ENCODE data around the gene LRPAP1.

Gene LRPAP1

DNA sequence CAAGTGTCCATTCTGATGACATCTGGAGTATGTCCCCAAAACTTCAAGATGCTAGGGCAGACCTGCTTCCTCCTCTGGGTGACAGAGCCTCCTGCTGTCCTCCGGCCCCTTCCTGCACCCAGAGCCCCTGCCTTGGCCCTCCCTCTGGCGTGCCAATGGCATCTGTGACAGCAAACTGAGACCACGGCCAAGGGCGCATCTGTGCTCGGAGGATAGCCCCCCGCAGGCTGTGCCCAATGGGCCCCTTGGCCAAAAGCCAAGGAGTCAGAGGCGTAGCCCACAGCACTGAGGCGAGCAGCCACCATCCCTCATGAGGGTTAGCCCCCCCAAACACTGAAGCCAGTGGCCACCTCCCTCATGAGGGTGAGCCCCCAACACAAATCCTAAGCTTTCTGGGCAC, 7.9 kb downstream of the LRPAP1 start:
- no peak for DNase-seq (ENCODE audit: low read depth, low spot score)
- TF ChIP-seq, protein P1, sequence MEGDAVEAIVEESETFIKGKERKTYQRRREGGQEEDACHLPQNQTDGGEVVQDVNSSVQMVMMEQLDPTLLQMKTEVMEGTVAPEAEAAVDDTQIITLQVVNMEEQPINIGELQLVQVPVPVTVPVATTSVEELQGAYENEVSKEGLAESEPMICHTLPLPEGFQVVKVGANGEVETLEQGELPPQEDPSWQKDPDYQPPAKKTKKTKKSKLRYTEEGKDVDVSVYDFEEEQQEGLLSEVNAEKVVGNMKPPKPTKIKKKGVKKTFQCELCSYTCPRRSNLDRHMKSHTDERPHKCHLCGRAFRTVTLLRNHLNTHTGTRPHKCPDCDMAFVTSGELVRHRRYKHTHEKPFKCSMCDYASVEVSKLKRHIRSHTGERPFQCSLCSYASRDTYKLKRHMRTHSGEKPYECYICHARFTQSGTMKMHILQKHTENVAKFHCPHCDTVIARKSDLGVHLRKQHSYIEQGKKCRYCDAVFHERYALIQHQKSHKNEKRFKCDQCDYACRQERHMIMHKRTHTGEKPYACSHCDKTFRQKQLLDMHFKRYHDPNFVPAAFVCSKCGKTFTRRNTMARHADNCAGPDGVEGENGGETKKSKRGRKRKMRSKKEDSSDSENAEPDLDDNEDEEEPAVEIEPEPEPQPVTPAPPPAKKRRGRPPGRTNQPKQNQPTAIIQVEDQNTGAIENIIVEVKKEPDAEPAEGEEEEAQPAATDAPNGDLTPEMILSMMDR (IDR thresholded peaks at IDR 0.05; ENCODE audit: insufficient read depth, low read length, missing control alignments), result no peak
- ChIA-PET POLR2A (no interaction called here), CTCF (no interaction called here)
- no peak overlapping the region for H3K4me3 ChIP-seq (ENCODE audit: low read depth, low read length)

DNA sequence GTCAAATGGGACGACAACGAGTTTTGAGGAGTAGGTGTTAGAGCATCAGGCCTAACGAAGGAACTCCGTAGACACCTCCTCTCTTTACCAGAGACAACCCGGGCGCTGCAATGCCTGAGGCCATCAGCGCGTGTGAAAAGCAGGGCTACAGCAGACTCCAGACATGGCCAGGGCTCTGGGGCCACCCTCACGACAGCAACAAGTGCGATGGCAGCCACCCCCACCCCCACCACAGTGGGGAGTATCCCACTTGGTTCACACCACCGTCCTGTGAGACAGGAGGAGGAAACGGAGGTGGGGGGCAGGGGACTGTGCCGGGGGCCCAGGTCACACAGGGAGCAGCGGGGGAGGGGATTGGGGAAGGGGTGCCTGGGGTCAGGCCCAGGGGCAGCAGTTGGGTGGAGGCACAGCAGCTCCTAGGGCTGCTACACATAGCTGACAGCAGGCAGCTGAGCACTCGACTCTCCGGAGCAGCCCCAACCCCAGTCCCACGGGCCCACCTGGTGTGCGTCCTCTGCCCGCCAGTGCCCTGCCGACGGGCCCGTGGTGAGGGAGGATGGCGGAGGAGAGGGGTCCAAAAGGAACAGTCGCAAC, 8.5 kb downstream of the LRPAP1 start:
- no peak for DNase-seq (ENCODE audit: low read depth, low spot score)
- H3K4me3 ChIP-seq (ENCODE audit: low read depth, low read length), result no peak overlapping the region
- ChIA-PET CTCF (no interaction called here), POLR2A (no interaction called here)
- TF ChIP-seq, protein P1 (IDR thresholded peaks at IDR 0.05; ENCODE audit: insufficient read depth, low read length, missing control alignments), result no peak

DNA sequence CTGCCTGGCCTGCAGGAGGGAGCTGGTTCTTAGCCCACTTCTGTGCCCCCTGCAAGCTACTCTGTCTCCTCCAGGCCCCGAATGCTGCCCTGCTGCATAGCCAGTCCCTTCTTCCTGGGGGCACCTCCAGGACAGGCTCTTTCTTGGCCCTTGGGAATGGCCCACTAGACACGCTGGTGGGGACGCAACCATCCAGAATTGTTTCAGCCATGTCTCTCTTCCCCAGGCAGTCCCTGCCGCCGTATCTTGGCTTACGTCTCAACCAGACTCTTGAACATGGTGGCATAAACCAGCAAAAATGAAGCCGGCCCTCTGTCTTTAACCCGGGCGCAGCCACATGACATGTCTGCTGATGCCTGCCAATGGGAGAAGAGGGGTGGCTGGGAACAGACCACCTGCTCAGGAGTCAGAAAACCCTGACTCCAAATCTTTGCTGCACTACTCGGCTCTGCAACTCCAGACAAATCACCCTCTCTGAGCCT, 9.0 kb downstream of the LRPAP1 start:
- DNase-seq (ENCODE audit: low read depth, low spot score), result no peak
- TF ChIP-seq, protein P1 (IDR thresholded peaks at IDR 0.05; ENCODE audit: insufficient read depth, low read length, missing control alignments), result no peak
- ChIA-PET POLR2A (no interaction called here), CTCF (no interaction called here)
- no peak overlapping the region for H3K4me3 ChIP-seq (ENCODE audit: low read depth, low read length)

DNA sequence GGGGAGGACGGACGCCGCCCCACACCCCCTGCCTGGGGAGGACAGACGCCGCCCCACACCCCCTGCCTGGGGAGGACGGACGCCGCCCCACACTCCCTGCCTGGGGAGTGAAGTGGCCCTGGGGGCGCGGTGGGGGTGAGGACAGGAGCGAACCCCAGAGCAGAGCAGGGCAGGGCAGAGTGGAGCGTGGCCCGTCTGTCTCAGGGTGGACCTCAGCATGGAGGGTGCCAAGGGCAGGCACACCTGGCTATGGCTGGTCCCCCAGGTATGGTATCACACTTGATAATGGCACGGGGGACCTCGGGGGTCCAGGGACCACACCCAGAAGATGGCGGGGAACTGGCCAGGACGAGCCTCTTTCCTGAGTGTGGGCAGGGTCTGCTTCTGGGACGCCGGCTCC, 9.6 kb downstream of the LRPAP1 start:
- TF ChIP-seq, protein P1 (IDR thresholded peaks at IDR 0.05; ENCODE audit: insufficient read depth, low read length, missing control alignments), result no peak

DNA sequence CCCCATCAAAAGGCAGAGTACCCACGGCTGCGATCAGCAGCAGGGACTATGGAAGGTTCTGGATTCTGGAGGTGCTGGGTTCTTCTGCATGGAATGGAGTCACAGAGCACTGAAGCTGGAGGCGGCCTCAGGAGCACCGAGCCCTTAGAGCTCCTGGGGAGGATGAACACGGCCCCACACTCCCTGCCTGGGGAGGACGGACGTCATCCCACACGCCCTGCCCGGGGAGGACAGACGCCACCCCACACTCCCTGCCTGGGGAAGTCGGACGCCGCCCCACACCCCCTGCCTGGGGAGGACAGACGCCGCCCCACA, 9.9 kb downstream of the LRPAP1 start:
- ChIA-PET CTCF (no interaction called here), POLR2A (no interaction called here)
- no peak overlapping the region for H3K4me3 ChIP-seq (ENCODE audit: low read depth, low read length)
- TF ChIP-seq, protein P1 (IDR thresholded peaks at IDR 0.05; ENCODE audit: insufficient read depth, low read length, missing control alignments), result no peak
- no peak for DNase-seq (ENCODE audit: low read depth, low spot score)

More for the DNA sequence above, 9.6 kb downstream of the LRPAP1 start:
- DNase-seq (ENCODE audit: low read depth, low spot score), result no peak
- ChIA-PET CTCF (no interaction called here), POLR2A (no interaction called here)
- H3K4me3 ChIP-seq (ENCODE audit: low read depth, low read length), result no peak overlapping the region

DNA sequence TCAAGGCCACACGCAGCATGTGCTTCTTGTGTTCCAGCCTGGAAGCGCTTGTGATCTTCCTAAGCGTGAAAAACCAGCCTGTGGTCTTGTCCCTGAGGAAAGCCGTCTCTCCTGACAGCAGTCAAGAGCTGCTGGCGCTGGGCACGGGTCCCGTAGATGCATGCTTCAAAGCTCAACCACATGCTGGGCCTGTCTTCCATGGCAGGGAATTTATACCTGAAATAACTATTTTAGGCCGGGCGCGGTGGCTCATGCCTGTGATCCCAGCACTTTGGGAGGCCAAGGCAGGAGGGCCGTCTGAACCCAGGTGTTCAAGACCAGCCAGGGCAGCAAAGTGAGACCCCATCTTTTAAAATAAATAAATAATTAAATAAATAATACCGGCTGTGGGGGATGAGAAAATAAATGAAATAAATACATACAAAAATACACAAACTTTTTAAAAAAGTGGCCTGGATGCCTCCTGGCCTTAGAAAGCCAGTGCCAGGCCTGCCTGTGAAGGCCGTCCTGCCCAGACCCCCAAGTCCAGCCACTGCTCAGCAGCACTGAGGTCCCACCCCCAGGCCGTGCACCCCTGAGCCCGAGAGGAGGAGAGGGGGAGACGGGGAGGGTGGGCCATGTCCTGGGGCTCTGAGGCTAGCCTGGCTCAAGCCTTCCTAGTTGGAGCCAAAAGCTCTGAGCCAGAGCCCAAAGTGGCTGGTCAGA, 10.4 kb downstream of the LRPAP1 start:
- CTCF ChIA-PET, result no interaction called here
- H3K4me3 ChIP-seq (ENCODE audit: low read depth, low read length), result no peak overlapping the region
- TF ChIP-seq, protein P1 (IDR thresholded peaks at IDR 0.05; ENCODE audit: insufficient read depth, low read length, missing control alignments), result no peak
- DNase-seq (ENCODE audit: low read depth, low spot score), result no peak
- POLR2A ChIA-PET, result no interaction called here
